Measurements from ENCODE around the gene AVEN. TPM values are rescaled to one million over a fixed set of nuclear protein-coding genes. Genes with fewer than 3 reads are reported as not detected.

AVEN gene
- total RNA-seq, 1 donor from 2014 or later = 17.3 TPM

DNA sequence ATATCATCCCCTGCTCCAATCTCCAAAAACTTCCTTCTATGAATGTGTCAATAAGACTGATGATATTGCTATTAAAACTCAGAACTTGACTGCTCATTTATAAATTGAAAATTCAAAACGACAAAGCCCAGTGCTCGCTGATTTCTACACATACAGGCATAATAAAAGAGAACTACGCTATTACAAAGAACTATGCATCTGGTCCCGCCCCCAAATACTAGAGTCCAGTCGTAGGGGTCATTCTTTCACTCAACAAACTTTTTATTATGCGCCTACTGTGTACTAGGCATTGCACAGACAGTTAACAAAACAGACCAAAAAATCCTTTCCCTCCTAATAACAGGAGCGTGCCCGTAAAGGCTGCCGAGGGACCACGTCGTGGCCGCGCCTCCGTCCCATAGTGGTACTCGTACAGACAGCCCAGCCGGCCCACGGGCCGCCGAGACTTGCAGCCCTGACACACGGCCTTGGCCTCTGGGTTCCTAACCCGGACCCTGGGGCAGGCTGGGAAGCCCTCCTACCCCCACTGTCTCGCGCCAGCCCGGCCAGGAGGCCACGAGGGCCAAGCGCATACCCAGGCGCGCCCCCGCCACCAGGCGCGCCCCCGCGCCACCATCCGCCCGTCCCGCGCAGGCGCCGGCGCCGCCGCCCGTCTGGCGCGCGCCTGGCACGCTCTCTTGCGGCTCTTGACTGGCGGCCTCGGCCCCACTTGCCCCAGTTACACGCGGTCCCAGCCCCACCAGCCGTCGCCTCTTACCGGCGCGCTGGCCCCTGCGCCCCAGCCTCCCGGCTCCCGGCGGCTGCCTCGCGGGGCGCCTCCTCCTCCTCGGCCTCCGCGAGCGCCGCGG, 757 bp downstream of the AVEN start:
- peak overlapping the region; percentile 65 to 84 for H3K4me3 ChIP-seq
- no peaks in the 10 kb centered on the region for H3K9me3 ChIP-seq
- intact Hi-C loops (cut with DNase I) = loop anchor here (2.0 kb wide), 1 partner anchor 63 kb away; the partner anchor contains the start of gene EMC7
- H3K4me1 ChIP-seq = peaks cover 5% of the 10 kb centered on the region in 2 donors
- peak in 1 of 2 donors; percentile 86 for DNase-seq (ENCODE audit: low spot score in 2 of 2)
- H3K36me3 ChIP-seq = no peaks in the 10 kb centered on the region
- no peak for TF ChIP-seq CTCF (IDR thresholded peaks at IDR 0.05)
- H3K27me3 ChIP-seq = no peaks in the 10 kb centered on the region
- peak overlapping the region; percentile 89 to 93 for H3K27ac ChIP-seq

GRCh38 chr15:34031987-34032760, 6.8 kb downstream of the AVEN start:
- no peak overlapping the region for H3K4me3 ChIP-seq
- H3K9me3 ChIP-seq = no peaks in the 10 kb centered on the region
- H3K36me3 ChIP-seq = no peaks in the 10 kb centered on the region
- H3K27me3 ChIP-seq = no peaks in the 10 kb centered on the region
- no peaks in the 10 kb centered on the region for H3K4me1 ChIP-seq
- intact Hi-C loops (cut with DNase I) = no loop called here
- TF ChIP-seq CTCF (IDR thresholded peaks at IDR 0.05) = no peak
- H3K27ac ChIP-seq = no peak overlapping the region
- no peak for DNase-seq (ENCODE audit: low spot score in 2 of 2)

- DNase-seq (ENCODE audit: low spot score in 2 of 2) = no peak
- H3K36me3 ChIP-seq = no peaks in the 10 kb centered on the region
- intact Hi-C loops (cut with DNase I) = no loop called here
- H3K27ac ChIP-seq = no peak overlapping the region
- H3K4me3 ChIP-seq = no peak overlapping the region
- H3K9me3 ChIP-seq = no peaks in the 10 kb centered on the region
- TF ChIP-seq CTCF (IDR thresholded peaks at IDR 0.05) = no peak
- H3K27me3 ChIP-seq = no peaks in the 10 kb centered on the region
- no peaks in the 10 kb centered on the region for H3K4me1 ChIP-seq
Measured at GRCh38 chr15:34027606-34028005, 11.4 kb downstream of the AVEN start.

- TF ChIP-seq CTCF (IDR thresholded peaks at IDR 0.05) = no peak
- H3K27ac ChIP-seq = no peak overlapping the region
- DNase-seq (ENCODE audit: low spot score in 2 of 2) = no peak
- no peaks in the 10 kb centered on the region for H3K4me1 ChIP-seq
- no peaks in the 10 kb centered on the region for H3K27me3 ChIP-seq
- intact Hi-C loops (cut with DNase I) = no loop called here
- no peaks in the 10 kb centered on the region for H3K36me3 ChIP-seq
- H3K9me3 ChIP-seq = no peaks in the 10 kb centered on the region
- H3K4me3 ChIP-seq = no peak overlapping the region
Measured at GRCh38 chr15:34025252-34025651, 13.8 kb downstream of the AVEN start.

DNA sequence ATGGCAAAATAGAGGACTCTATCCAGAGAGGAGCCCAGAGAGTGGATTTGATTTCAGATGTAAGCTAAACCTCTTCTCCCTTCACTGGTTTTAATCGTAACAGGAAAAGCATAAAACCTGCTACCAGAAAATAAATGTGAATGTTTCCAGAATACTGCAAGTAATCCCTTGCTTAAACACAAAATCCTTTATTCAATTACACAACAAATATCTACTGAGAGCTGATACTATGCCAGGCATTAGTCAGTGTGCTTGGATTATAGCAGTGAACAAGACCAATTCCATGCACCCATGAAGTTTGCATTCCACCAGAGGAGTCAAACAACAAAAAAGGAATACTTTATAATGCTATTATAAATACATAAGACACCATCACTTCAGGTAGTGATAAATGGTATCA, 15.1 kb downstream of the AVEN start:
- no peak for TF ChIP-seq CTCF (IDR thresholded peaks at IDR 0.05)
- DNase-seq (ENCODE audit: low spot score in 2 of 2) = no peak
- intact Hi-C loops (cut with DNase I) = no loop called here
- Histone ChIP-seq H3K4me3 (no peak overlapping the region), H3K36me3 (no peaks in the 10 kb centered on the region), H3K27ac (no peak overlapping the region), H3K27me3 (no peaks in the 10 kb centered on the region), H3K4me1 (no peaks in the 10 kb centered on the region), H3K9me3 (no peaks in the 10 kb centered on the region)
